ENCODE results near the gene TSEN15. TPM values are rescaled to one million over a fixed set of nuclear protein-coding genes. Genes with fewer than 3 reads are reported as not detected.

Gene TSEN15
- total RNA-seq, 2 experiments from 2014 or later, result 11.2 to 12.2 TPM

- Histone ChIP-seq H3K27me3 (ENCODE audit: control insufficient read depth in 1 of 2, insufficient read depth in 2 of 2, low read length in 2 of 2) (no peaks in the 10 kb centered on the region), H3K9me3 (ENCODE audit: control insufficient read depth in 1 of 2, insufficient read depth in 1 of 2, low read length in 2 of 2) (no peaks in the 10 kb centered on the region), H3K27ac (ENCODE audit: low read depth in 1 of 2, low read length in 2 of 2) (no peak overlapping the region), H3K36me3 (ENCODE audit: insufficient read depth, low read length) (no peaks in the 10 kb centered on the region), H3K4me1 (ENCODE audit: insufficient read depth, low read length) (peaks cover 2% of the 10 kb centered on the region), H3K4me3 (ENCODE audit: low read length) (no peak overlapping the region)
- ChIA-PET CTCF (interaction anchor here (1.4 kb wide), 1 partner anchor 8 kb away, joined by 3 read pairs; no protein-coding TSS in a partner anchor), POLR2A (no interaction called here)
- no peak overlapping the region for H3K4me3 Mint-ChIP-seq
- H3K27ac Mint-ChIP-seq, result no peak overlapping the region
- H3K27me3 Mint-ChIP-seq, result no peaks in the 10 kb centered on the region
- intact Hi-C loops (cut with DNase I, micrococcal nuclease), result no loop called here
- peaks cover 2% of the 10 kb centered on the region for H3K9me3 Mint-ChIP-seq
- no peak for ATAC-seq (ENCODE audit: poor library complexity)
- no peaks in the 10 kb centered on the region for H3K4me1 Mint-ChIP-seq (ENCODE audit: low read depth)
- no peak for DNase-seq
- TF ChIP-seq, protein P1, sequence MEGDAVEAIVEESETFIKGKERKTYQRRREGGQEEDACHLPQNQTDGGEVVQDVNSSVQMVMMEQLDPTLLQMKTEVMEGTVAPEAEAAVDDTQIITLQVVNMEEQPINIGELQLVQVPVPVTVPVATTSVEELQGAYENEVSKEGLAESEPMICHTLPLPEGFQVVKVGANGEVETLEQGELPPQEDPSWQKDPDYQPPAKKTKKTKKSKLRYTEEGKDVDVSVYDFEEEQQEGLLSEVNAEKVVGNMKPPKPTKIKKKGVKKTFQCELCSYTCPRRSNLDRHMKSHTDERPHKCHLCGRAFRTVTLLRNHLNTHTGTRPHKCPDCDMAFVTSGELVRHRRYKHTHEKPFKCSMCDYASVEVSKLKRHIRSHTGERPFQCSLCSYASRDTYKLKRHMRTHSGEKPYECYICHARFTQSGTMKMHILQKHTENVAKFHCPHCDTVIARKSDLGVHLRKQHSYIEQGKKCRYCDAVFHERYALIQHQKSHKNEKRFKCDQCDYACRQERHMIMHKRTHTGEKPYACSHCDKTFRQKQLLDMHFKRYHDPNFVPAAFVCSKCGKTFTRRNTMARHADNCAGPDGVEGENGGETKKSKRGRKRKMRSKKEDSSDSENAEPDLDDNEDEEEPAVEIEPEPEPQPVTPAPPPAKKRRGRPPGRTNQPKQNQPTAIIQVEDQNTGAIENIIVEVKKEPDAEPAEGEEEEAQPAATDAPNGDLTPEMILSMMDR (IDR thresholded peaks at IDR 0.05), result no peak
- H3K36me3 Mint-ChIP-seq (ENCODE audit: low read depth), result no peaks in the 10 kb centered on the region
Observed at GRCh38 chr1:184114818-184115398, 63.4 kb downstream of the TSEN15 start.

- H3K36me3 ChIP-seq (ENCODE audit: insufficient read depth, low read length), result no peaks in the 10 kb centered on the region
- intact Hi-C loops (cut with DNase I, micrococcal nuclease), result no loop called here
- H3K27ac ChIP-seq (ENCODE audit: low read depth in 1 of 2, low read length in 2 of 2), result no peak overlapping the region
- H3K4me1 Mint-ChIP-seq (ENCODE audit: low read depth), result no peaks in the 10 kb centered on the region
- no peaks in the 10 kb centered on the region for H3K27me3 Mint-ChIP-seq
- H3K9me3 ChIP-seq (ENCODE audit: control insufficient read depth in 1 of 2, insufficient read depth in 1 of 2, low read length in 2 of 2), result no peaks in the 10 kb centered on the region
- TF ChIP-seq, protein P1 (IDR thresholded peaks at IDR 0.05), result no peak
- ChIA-PET POLR2A (no interaction called here), CTCF (no interaction called here)
- H3K4me1 ChIP-seq (ENCODE audit: insufficient read depth, low read length), result no peaks in the 10 kb centered on the region
- no peaks in the 10 kb centered on the region for H3K27me3 ChIP-seq (ENCODE audit: control insufficient read depth in 1 of 2, insufficient read depth in 2 of 2, low read length in 2 of 2)
- peaks cover 2% of the 10 kb centered on the region for H3K9me3 Mint-ChIP-seq
- H3K36me3 Mint-ChIP-seq (ENCODE audit: low read depth), result peaks cover 2% of the 10 kb centered on the region
- ATAC-seq (ENCODE audit: poor library complexity), result no peak
- no peak overlapping the region for H3K4me3 ChIP-seq (ENCODE audit: low read length)
- no peak overlapping the region for H3K27ac Mint-ChIP-seq
- no peak for DNase-seq
- H3K4me3 Mint-ChIP-seq, result no peak overlapping the region
Observed at GRCh38 chr1:184116287-184116686, 64.8 kb downstream of the TSEN15 start.

GRCh38 chr1:184118046-184118445 lies 66.5 kb downstream of the TSEN15 start:
- ChIA-PET POLR2A (no interaction called here), CTCF (no interaction called here)
- Mint-ChIP-seq H3K4me1 (ENCODE audit: low read depth) (no peaks in the 10 kb centered on the region), H3K27ac (no peak overlapping the region), H3K27me3 (no peaks in the 10 kb centered on the region), H3K36me3 (ENCODE audit: low read depth) (peaks cover 6% of the 10 kb centered on the region), H3K9me3 (peaks cover 2% of the 10 kb centered on the region), H3K4me3 (no peak overlapping the region)
- Histone ChIP-seq H3K36me3 (ENCODE audit: insufficient read depth, low read length) (no peaks in the 10 kb centered on the region), H3K27me3 (ENCODE audit: control insufficient read depth in 1 of 2, insufficient read depth in 2 of 2, low read length in 2 of 2) (no peaks in the 10 kb centered on the region), H3K4me1 (ENCODE audit: insufficient read depth, low read length) (no peaks in the 10 kb centered on the region), H3K9me3 (ENCODE audit: control insufficient read depth in 1 of 2, insufficient read depth in 1 of 2, low read length in 2 of 2) (no peaks in the 10 kb centered on the region), H3K27ac (ENCODE audit: low read depth in 1 of 2, low read length in 2 of 2) (no peak overlapping the region), H3K4me3 (ENCODE audit: low read length) (no peak overlapping the region)
- ATAC-seq (ENCODE audit: poor library complexity) (no peak), DNase-seq (peak in 1 of 14 experiments; percentile 8)
- TF ChIP-seq, protein P1 (IDR thresholded peaks at IDR 0.05), result no peak
- intact Hi-C loops (cut with DNase I, micrococcal nuclease), result no loop called here

Other genes with a start within 250 kb of the TSEN15 start
- gene RGL1, start 246.6 kb upstream of the TSEN15 start, total RNA-seq, result 1 to 10 TPM; 1.2 to 1.8 TPM
- under 1 TPM; 0.14 to 0.22 TPM for gene COLGALT2, start 14.0 kb upstream of the TSEN15 start, total RNA-seq

Measured in CD4-positive, alpha-beta T cell (primary cell).